Endothelial cell of umbilical vein (primary cell): ENCODE measurements around the gene MBD3. TPM values are rescaled to one million over a fixed set of nuclear protein-coding genes. Genes with fewer than 3 reads are reported as not detected.

ENCODE experiments used
- BruUV-seq: library from RNA; stranded (reverse); fragments of 400-500 nt; replicated peaks from 2 replicates; lab custom pipeline; 2021; lab: Mats Ljungman, UMichigan
- CTCF ChIA-PET: fragments of 300-600, 350-600 bp; sonication (Branson Sonifier 250); formaldehyde crosslinking; loops from one replicate; lab custom pipeline; 2021; ENCODE audit warnings: antibody characterized with exemption, inconsistent platforms; lab: Charles Lee
- POLR2A ChIA-PET: fragments of 300-600, 350-600 bp; sonication (Branson Sonifier 250); formaldehyde crosslinking; loops from one replicate; lab custom pipeline; 2021; ENCODE audit warnings: antibody characterized with exemption, inconsistent platforms; lab: Charles Lee
- DNase-seq: peaks from one replicate; pipeline ENCODE4 v3.0.0-alpha.2; 2011; ENCODE audit warnings: low read depth, low spot score
- FAIRE-seq: peaks from 2 replicates; lab custom pipeline; 2011; peaks lifted over from hg19 to GRCh38; lab: Jason Lieb, UNC
- H2AFZ ChIP-seq: 2 replicates; pipeline ENCODE4 v1.6.0; 2012; ENCODE audit warnings: low read depth, low read length, control low read depth, inconsistent platforms
- H3K27ac ChIP-seq: 2 replicates; pipeline ENCODE4 v1.5.1; 2011; ENCODE audit warnings: low read depth, mild to moderate bottlenecking, control low read depth, low read length, moderate library complexity; ENCODE audit not compliant: insufficient read depth
- H3K27me3 ChIP-seq, 2 experiments: 2 replicates each; pipeline versions ENCODE4 v1.6.0 to v1.6.1; 2011; ENCODE audit warnings: low read length in 2 of 2, mixed read lengths in 1 of 2; ENCODE audit not compliant: control insufficient read depth in 2 of 2, insufficient read depth in 2 of 2
- H3K36me3 ChIP-seq, 2 experiments: 2 replicates in 1 of 2; 3 replicates in 1 of 2; pipeline ENCODE4 v1.5.1; 2011; ENCODE audit warnings: low read length in 2 of 2, mild to moderate bottlenecking in 1 of 2, moderate library complexity in 1 of 2; ENCODE audit not compliant: control insufficient read depth in 2 of 2, insufficient read depth in 2 of 2; ENCODE audit errors: extremely low read depth in 1 of 2
- H3K4me1 ChIP-seq: 3 replicates; pipeline ENCODE4 v1.5.1; 2011; ENCODE audit warnings: mild to moderate bottlenecking, low read length; ENCODE audit not compliant: control insufficient read depth, insufficient read depth; ENCODE audit errors: extremely low read depth
- H3K4me2 ChIP-seq: 2 replicates; pipeline ENCODE4 v1.6.1; 2011; ENCODE audit warnings: low read length, control low read depth, mixed read lengths; ENCODE audit not compliant: insufficient read depth
- H3K4me3 ChIP-seq, 3 experiments: fragments of 200-600 bp in 1 of 3; sonication (generic), shearing (Covaris generic) in 1 of 3; replicated peaks in 1 of 3; 2 replicates each; pipeline ENCODE4 v1.5.1; 2011 to 2016; ENCODE audit warnings: control low read depth in 3 of 3, low read length in 3 of 3, mild to moderate bottlenecking in 2 of 3, inconsistent platforms in 1 of 3, low read depth in 1 of 3, moderate library complexity in 1 of 3; ENCODE audit not compliant: insufficient read depth in 1 of 3
- H3K79me2 ChIP-seq: 2 replicates; pipeline ENCODE4 v1.6.0; 2012; ENCODE audit warnings: low read length, inconsistent platforms; ENCODE audit not compliant: control insufficient read depth, insufficient read depth
- H3K9ac ChIP-seq: replicated peaks from 2 replicates; pipeline ENCODE3; 2011; ENCODE audit warnings: low read length, control low read depth; ENCODE audit not compliant: insufficient read depth; ENCODE audit errors: extremely low read depth
- H3K9me1 ChIP-seq: replicated peaks from 3 replicates; pipeline ENCODE4 v1.6.0; 2011; ENCODE audit warnings: mild to moderate bottlenecking, low read length; ENCODE audit not compliant: control insufficient read depth, insufficient read depth; ENCODE audit errors: extremely low read depth
- H3K9me3 ChIP-seq: replicated peaks from 2 replicates; pipeline ENCODE4 v1.5.1; 2012; ENCODE audit warnings: low read length, inconsistent platforms; ENCODE audit not compliant: control insufficient read depth, insufficient read depth
- H4K20me1 ChIP-seq: replicated peaks from 2 replicates; pipeline ENCODE3; 2011; ENCODE audit warnings: mild to moderate bottlenecking, low read length; ENCODE audit not compliant: control insufficient read depth, insufficient read depth; ENCODE audit errors: extremely low read depth
- CTCF ChIP-seq, 2 donors: IDR thresholded peaks; 1 replicate in 1 of 2; 2 replicates in 1 of 2; pipeline ENCODE4 v1.5.1; 2011; ENCODE audit warnings: low read length in 2 of 2, mild to moderate bottlenecking in 2 of 2, moderate library complexity in 2 of 2, control low read depth in 1 of 2, inconsistent platforms in 1 of 2, low read depth in 1 of 2; ENCODE audit not compliant: insufficient read depth in 1 of 2; ENCODE audit errors: extremely low read depth in 1 of 2
- EZH2 ChIP-seq: IDR thresholded peaks from 2 replicates; pipeline ENCODE4 v1.6.1; 2012; ENCODE audit warnings: borderline replicate concordance, low read depth, mild to moderate bottlenecking, moderate library complexity, low read length, inconsistent platforms; ENCODE audit not compliant: severe bottlenecking
- FOS ChIP-seq: IDR thresholded peaks from 2 replicates; pipeline ENCODE4 v1.6.1; 2011; ENCODE audit warnings: mild to moderate bottlenecking, low read length, moderate library complexity, borderline replicate concordance; ENCODE audit not compliant: insufficient read depth
- GATA2 ChIP-seq: IDR thresholded peaks from 2 replicates; pipeline ENCODE4 v1.7.0; 2011; ENCODE audit warnings: low read depth, mild to moderate bottlenecking, moderate library complexity, mixed read lengths, low read length; ENCODE audit not compliant: insufficient read length, insufficient read depth
- JUN ChIP-seq: IDR thresholded peaks from 2 replicates; pipeline ENCODE4 v1.6.1; 2011; ENCODE audit warnings: borderline replicate concordance, low read depth; ENCODE audit not compliant: insufficient read length, insufficient read depth
- POLR2AphosphoS5 ChIP-seq: IDR thresholded peaks from 2 replicates; pipeline ENCODE4 v1.6.1; 2012; ENCODE audit warnings: low read depth, mild to moderate bottlenecking, control low read depth, low read length, moderate library complexity; ENCODE audit not compliant: insufficient read depth
- dilution Hi-C: fragments of 300-500 bp; cut with MboI; formaldehyde crosslinking; loops from one replicate; pipeline ENCODE4 v1.15.0; 2019; ENCODE audit warnings: low sequenced_read_pairs; ENCODE audit not compliant: extremely low pct_ligation_motif_present
- intact Hi-C: fragments of 100-400 bp; cut with micrococcal nuclease; formaldehyde crosslinking; loops from one replicate; pipeline ENCODE4 v1.10.0; 2022
- polyA plus RNA-seq, 4 experiments: library from polyadenylated mRNA; depleted of rRNA in 3 of 4; stranded (reverse) in 3 of 4; unstranded in 1 of 4; fragments of >200 nt; gene quantifications; 2 replicates each; pipeline versions ENCODE4 v1.2.1 to v1.2.3, GENCODE V29; 2011 to 2012; ENCODE audit warnings: missing spikeins in 1 of 4
- total RNA-seq: library from RNA; stranded (reverse); gene quantifications from 2 replicates; pipeline ENCODE4 v1.2.3, GENCODE V29; 2021

The MBD3 gene
- total and polyA plus RNA-seq, 2 donors (not counting 3 experiments of a cell fraction or from before 2014, with no cell fraction given): 96.8 to 120 TPM

DNA sequence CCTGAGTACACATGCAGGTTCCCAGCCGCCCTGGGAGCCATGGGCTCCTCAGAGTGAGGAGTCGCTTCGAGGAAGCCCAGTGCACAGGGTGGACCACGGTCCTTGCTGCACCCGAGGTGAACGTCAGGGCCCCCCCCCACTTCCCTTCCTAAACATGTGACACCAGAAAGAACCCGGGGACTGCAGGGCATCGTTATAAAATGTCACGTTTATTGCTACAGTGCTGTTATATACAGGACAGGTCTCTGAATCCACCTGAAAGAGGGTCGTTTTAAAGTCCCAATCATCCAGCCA lies 16.4 kb upstream of the MBD3 start:
- no peak overlapping the region for H3K4me3 ChIP-seq
- peaks cover 12% of the 10 kb centered on the region for H3K79me2 ChIP-seq
- no peaks in the 10 kb centered on the region for H3K27me3 ChIP-seq
- ChIA-PET CTCF (interaction anchor here (1.6 kb wide), 2 partner anchors 63 to 217 kb away, joined by 3 to 4 read pairs; no protein-coding TSS in a partner anchor), POLR2A (no interaction called here)
- H3K9ac ChIP-seq: no peak overlapping the region
- no peak overlapping the region for H3K27ac ChIP-seq
- intact Hi-C loops (no loop called here), dilution Hi-C loops (no loop called here)
- no TSS peak for BruUV-seq
- peaks cover 8% of the 10 kb centered on the region for H3K4me1 ChIP-seq
- no peaks in the 10 kb centered on the region for H3K9me1 ChIP-seq
- no peak overlapping the region for H3K4me2 ChIP-seq
- DNase-seq (no peak), FAIRE-seq (no peak)
- H3K9me3 ChIP-seq: no peaks in the 10 kb centered on the region
- H4K20me1 ChIP-seq: no peaks in the 10 kb centered on the region
- no peak for TF ChIP-seq CTCF (IDR thresholded peaks at IDR 0.05; ENCODE audit: extremely low read depth in 1 of 2, insufficient read depth in 1 of 2, low read depth in 1 of 2, low read length in 2 of 2)
- TF ChIP-seq FOS: no peak
- TF ChIP-seq POLR2AphosphoS5: no peak
- no peak for TF ChIP-seq GATA2
- TF ChIP-seq JUN: no peak
- TF ChIP-seq EZH2: no peak
- H2AFZ ChIP-seq: no peak overlapping the region
- peaks cover 2 to 38% of the 10 kb centered on the region in 2 experiments for H3K36me3 ChIP-seq
